Measurements from ENCODE around the gene CEP250.
"Not testable (repeated sequence)": the region's sequence is repeated elsewhere in the genome, so short reads cannot be mapped to it uniquely, and the experiment has no call there.

The CEP250 gene

DNA sequence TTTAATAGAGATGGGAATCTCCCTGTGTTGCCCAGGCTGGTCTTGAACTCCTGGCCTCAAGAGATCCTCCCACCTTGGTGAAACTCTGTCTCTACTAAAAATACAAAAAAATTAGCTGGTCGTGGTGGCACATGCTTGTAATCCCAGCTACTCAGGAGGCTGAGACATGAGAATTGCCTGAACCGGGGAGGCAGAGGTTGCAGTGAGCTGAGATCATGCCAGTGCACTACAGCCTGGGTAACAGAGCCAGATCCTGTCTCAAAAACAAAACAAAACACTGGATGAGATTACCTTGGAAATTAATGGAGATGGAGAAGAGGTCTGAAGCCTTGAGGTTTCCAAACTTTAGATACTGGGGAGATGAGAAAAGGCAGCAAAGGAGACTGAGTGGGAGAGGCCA lies 2.1 kb downstream of the CEP250 start:
- not testable (repeated sequence) for DNase-seq (ENCODE audit: low read depth)

- DNase-seq (ENCODE audit: low read depth) = no peak
Measured at GRCh38 chr20:35458388-35458787, 3.0 kb downstream of the CEP250 start.

DNA sequence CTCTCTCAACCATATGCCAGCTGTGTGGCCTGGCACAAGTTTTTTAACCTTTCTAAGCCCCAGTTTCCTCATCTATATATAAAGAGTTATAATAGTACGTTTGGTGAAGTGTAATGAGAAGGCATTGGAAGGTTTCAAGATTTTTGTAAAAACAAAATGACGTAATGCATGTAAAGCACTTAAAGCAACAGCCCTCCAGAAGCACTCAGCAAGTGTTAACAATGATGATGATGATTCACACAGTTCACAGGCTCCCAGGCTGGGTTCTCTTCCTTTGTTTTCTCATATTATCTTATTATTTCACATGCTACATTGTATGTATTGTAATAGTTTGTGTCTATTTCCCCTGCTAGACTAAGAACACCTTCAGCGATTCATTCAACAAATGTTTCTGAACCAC lies 6.2 kb downstream of the CEP250 start:
- no peak for DNase-seq (ENCODE audit: low read depth)

DNA sequence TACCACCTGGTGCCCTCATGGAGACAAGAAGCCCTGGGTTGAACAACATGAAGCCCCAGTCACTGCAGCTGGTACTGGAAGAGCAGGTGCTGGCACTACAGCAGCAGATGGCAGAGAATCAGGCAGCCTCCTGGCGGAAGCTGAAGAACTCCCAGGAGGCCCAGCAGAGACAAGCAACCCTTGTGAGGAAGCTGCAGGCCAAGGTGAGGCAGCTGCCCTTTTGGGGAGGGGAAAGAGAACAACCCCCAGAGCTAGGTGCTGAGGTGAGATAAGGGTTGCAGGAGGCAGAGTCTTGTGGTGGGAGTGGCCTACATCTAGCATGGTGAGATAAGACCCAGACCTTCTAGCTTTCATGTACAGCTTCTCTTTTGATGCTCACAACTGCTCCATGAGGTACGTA lies 7.0 kb downstream of the CEP250 start:
- no peak for DNase-seq (ENCODE audit: low read depth)

- DNase-seq (ENCODE audit: low read depth) = no peak
Measured at GRCh38 chr20:35463455-35464300, 8.3 kb downstream of the CEP250 start.

DNA sequence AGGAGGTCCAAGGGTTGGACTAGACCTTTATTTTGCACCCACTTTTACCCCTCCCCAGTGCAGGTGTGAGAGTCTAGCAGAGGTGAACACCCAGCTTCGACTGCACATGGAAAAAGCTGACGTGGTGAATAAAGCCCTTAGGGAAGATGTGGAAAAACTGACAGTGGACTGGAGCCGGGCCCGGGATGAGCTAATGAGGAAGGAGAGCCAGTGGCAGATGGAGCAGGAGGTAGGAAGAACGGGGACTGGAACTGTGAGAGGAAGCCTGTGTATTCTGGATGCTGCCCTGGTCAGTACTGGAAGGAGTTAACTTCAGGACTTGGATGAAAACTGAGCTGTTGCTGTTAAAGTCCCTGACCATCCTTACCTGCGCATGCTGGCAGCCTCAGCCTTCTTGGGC lies 10.6 kb downstream of the CEP250 start:
- DNase-seq (ENCODE audit: low read depth) = no peak

DNA sequence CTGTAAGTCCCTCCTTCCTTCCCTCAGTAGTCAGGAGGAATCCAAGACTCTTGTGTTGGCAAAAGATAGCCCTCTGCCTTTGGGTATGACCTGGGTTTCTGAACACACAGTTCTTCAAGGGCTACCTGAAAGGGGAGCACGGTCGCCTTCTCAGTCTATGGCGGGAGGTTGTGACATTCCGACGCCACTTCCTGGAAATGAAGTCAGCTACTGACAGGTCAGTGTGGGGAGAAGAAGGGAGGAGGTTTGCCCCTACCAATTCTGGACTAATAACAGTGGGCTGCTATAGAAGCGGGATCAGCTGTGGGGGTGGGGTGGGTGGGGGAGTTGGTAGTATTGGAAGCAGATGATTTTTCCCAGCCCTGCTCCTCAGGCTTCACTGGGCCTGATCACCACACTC lies 11.5 kb downstream of the CEP250 start:
- no peak for DNase-seq (ENCODE audit: low read depth)

- DNase-seq (ENCODE audit: low read depth) = no peak
Measured at GRCh38 chr20:35467339-35468224, 12.2 kb downstream of the CEP250 start.

DNA sequence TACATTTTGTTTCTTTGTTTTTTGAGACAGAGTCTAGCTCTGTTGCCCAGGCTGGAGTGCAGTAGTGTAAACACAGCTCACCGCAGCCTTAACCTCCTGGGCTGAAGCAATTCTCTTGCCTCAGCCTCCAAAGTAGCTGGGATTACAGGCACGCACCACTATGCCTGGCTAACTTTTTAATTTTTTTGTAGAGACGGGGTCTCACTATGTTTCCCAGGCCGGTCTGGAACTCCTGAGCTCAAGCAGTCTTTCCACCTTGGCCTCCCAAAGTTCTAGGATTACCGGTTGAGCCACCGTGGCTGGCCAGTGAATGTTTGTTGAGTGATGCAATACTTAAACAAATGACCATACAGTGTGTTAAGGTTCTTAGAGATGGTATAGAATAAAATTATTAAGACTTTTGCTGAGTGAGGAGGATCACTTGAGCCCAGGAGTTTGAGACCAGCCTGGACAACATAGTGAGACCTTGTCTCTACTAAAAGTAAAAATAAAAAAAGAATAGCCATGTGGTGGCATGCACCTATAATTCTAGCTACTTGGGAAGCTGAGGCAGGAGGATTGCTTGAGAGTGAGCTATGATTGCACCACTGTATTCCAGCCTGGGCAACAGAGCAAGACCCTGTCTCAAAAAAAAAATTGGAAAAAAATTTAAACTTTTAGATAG lies 13.4 kb downstream of the CEP250 start:
- DNase-seq (ENCODE audit: low read depth) = no peak

- DNase-seq (ENCODE audit: low read depth) = no peak
Measured at GRCh38 chr20:35472209-35472608, 16.8 kb downstream of the CEP250 start.

GRCh38 chr20:35473684-35474083 lies 18.3 kb downstream of the CEP250 start:
- DNase-seq (ENCODE audit: low read depth) = no peak

GRCh38 chr20:35474303-35474871 lies 19.0 kb downstream of the CEP250 start:
- DNase-seq (ENCODE audit: low read depth) = no peak

GRCh38 chr20:35476288-35476687 lies 20.9 kb downstream of the CEP250 start:
- DNase-seq (ENCODE audit: low read depth) = no peak

DNA sequence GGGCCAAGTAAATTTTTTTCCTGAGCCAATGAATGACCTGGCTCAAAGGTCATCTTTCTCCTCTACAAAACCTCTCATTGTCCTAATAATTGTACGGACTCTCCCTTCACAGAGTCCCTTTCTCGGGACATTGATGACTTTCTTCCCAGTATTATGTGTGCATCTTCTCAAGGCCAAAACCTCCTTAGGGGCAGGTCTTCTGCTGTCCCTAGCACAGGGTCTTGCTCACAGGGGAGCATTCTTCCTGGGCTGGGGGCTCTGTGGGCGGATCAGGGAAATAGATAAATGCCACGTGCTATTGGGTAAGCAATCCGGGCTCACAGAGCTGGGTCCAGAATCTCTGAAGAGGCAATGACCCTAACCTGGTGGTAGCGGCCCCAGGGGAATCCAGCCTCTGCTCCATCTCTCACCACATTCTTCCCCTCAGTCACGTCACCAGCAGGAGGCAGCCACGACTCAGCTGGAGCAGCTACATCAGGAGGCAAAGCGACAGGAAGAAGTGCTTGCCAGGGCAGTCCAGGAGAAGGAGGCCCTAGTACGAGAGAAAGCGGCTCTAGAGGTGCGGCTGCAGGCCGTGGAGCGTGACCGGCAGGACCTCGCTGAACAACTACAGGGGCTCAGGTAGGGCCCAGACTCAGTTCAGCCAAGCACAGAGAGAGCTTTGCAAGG lies 23.5 kb downstream of the CEP250 start:
- no peak for DNase-seq (ENCODE audit: low read depth)

GRCh38 chr20:35479798-35480197 lies 24.4 kb downstream of the CEP250 start:
- no peak for DNase-seq (ENCODE audit: low read depth)

GRCh38 chr20:35487479-35487878 lies 32.1 kb downstream of the CEP250 start:
- no peak for DNase-seq (ENCODE audit: low read depth)

DNA sequence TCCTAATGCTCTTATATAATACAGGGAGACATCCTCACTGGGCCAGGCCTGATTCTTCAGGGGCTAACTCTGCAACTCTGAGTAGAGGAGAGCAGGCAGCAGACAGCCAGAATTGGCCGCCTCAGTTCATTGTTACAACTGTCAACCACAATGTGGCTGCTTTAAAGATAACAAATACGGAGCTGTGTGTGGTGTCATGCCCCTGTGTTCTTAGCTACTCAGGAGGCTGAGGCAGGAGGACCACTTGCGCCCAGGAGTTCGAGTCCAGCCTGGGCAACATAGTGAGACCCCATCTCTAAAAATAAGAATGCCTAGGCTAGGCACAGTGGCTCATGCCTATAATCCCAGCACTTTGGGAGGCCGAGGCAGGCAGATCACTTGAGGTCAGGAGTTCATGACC lies 34.3 kb downstream of the CEP250 start:
- peak; percentile 30 for DNase-seq (ENCODE audit: low read depth)

DNA sequence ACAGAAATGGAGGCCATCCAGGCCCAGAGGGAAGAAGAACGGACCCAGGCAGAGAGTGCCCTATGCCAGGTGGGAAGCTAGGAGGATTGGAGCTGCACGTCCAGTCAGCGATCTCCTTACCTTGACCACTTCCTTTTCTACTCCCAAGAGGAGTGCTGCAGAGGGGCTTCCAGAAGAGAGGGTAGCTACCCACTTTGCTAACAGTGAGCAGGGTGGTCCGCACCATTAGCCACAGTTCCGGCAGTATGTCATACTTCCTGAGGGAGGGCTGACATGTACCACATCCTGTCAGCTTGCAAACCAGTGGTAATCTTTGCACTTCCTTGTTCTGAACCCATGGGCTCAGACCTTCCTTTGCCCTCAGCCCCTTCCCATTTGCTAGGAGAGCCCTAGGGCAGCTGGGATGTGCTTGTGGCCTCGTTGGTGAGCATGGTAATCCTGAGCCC lies 35.4 kb downstream of the CEP250 start:
- DNase-seq (ENCODE audit: low read depth) = peak; percentile 64

- DNase-seq (ENCODE audit: low read depth) = no peak
Measured at GRCh38 chr20:35491823-35492222, 36.4 kb downstream of the CEP250 start.

GRCh38 chr20:35492352-35492751 lies 37.0 kb downstream of the CEP250 start:
- no peak for DNase-seq (ENCODE audit: low read depth)

DNA sequence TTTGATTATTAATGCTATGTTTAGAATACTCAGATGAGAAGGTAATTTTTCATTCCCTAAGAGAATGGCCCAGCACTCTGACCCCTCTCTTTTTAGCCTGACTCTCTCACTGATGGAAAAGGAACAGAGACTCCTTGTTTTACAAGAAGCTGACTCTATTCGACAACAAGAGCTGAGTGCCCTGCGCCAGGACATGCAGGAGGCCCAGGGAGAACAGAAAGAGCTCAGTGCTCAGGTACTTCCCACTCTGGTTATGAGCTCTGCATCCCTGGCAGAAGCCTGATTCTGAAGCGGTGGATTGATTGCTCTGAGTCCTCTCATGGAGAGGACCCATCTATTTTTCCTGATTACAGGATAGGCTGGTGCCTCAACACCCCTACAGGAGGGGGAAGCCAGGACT lies 41.1 kb downstream of the CEP250 start:
- DNase-seq (ENCODE audit: low read depth) = no peak

DNA sequence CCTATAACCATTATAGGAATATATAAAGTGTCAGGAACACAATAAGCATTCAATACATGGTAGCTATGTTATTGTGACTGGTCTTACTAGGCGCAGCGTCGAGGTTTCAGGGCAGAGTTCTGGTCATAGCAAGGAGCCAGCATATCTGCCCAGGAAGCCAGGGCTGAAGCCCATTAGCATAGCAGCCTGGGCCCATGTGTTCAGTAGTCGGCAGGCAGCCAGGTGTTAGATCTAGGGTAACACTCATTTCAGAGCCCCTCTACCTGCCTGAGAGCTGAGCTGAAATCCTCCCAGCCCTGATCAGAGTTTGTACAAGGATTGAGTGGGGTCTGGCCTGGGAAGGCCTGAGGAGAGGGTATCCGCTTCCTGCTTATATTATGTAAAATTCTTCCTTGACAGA lies 41.9 kb downstream of the CEP250 start:
- DNase-seq (ENCODE audit: low read depth) = no peak
